GM12873 (cell line): ENCODE data around the gene POU2F1.

Experiments
- CTCF ChIP-seq: IDR thresholded peaks from 2 replicates; pipeline ENCODE4 v1.5.1; 2012; ENCODE audit warnings: low read depth, mild to moderate bottlenecking, moderate library complexity, low read length, control low read depth; ENCODE audit not compliant: insufficient read depth; ENCODE audit errors: missing control alignments

POU2F1 gene

GRCh38 chr1:167404908-167405307 lies 184.2 kb downstream of the POU2F1 start:
- TF ChIP-seq CTCF = no peak

GRCh38 chr1:167408355-167408754 lies 187.7 kb downstream of the POU2F1 start:
- TF ChIP-seq CTCF = no peak

DNA sequence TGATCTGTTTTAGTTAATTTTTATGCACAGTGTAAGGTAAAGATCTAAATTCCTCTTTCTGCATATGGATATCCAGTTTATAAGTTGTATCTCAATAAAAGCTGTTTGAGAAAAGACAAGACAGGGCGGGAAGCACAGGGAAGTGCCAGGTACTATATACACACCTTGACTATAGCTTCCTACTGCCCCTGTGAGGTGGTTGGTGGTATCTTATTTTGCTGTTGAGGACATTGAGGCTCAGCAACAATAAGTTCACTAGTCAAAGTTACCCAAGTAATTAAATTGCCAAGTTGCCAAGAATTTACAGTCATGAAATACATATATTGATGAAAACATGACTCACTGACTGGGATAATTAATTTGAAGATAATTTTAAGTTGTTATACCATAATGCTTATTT lies 188.5 kb downstream of the POU2F1 start:
- TF ChIP-seq CTCF = peak; percentile 39

DNA sequence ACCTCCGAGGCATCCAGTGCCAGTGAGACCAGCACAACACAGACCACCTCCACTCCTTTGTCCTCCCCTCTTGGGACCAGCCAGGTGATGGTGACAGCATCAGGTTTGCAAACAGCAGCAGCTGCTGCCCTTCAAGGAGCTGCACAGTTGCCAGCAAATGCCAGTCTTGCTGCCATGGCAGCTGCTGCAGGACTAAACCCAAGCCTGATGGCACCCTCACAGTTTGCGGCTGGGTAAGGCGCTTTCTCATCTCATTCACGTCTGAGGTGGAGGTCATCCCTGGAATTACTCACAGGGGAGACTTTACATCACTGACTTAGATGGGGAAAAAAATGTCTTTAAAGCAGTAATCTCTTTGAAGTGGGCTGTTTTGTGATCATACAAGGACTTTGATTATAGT lies 191.4 kb downstream of the POU2F1 start:
- TF ChIP-seq CTCF = no peak

- TF ChIP-seq CTCF = no peak
Measured at GRCh38 chr1:167412920-167413319, 192.2 kb downstream of the POU2F1 start.

DNA sequence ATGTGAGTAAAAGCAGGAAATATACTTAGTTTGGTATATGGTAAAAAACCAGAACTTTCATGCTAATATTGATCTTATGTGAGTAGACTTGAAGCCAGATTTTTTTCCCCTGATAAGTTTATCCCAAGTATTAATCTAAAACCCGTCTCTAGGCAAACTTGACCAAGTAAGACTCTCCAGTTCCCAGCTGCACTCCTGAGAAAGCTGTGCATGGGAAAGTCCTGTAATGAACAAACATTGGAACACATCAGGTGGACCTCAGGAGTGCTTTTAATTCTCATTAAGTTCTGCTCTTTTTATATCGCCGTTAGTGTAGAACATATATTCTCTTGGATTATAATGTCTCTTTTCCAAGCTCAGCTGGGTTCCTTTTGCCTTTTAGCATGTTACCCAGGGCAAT lies 192.6 kb downstream of the POU2F1 start:
- no peak for TF ChIP-seq CTCF

DNA sequence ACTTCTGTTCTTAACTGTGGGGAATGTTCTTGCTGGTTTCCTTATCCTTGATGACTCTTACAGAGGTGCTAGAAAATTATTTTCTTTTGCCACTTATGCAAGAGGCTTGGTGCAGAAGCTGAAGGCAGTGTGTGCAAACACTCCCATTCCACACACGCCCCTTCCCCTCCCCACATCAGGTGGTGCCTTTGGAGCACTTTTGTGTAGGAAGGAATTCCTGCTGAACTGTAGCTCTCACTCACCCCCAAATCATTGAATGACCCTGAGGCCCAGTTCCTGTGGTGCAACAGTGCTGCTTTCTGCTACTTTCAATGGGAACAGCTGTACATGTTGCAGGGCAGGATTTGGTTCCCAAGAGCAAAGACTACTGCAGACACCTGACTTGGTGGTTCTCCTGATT lies 195.8 kb downstream of the POU2F1 start:
- no peak for TF ChIP-seq CTCF

- TF ChIP-seq CTCF = no peak
Measured at GRCh38 chr1:167418391-167418790, 197.7 kb downstream of the POU2F1 start.
